ENCODE data around the gene TNFRSF4. TPM values are rescaled to one million over a fixed set of nuclear protein-coding genes. Genes with fewer than 3 reads are reported as not detected.

TNFRSF4 gene
- total and polyA plus RNA-seq, 2 donors from 2014 or later = 3.3 to 5.1 TPM

- Histone ChIP-seq H3K9ac (ENCODE audit: low read length in 3 of 3) (no peak overlapping the region), H3K27ac (ENCODE audit: low read depth in 2 of 2, low read length in 2 of 2) (no peak overlapping the region), H3K4me3 (ENCODE audit: low read length in 3 of 3) (no peak overlapping the region), H3K36me3 (ENCODE audit: control insufficient read depth in 2 of 3, insufficient read depth in 3 of 3, low read length in 3 of 3) (no peaks in the 10 kb centered on the region), H3K4me1 (ENCODE audit: control insufficient read depth in 2 of 3, insufficient read depth in 2 of 3, low read depth in 1 of 3, low read length in 3 of 3) (no peaks in the 10 kb centered on the region), H3K27me3 (ENCODE audit: control insufficient read depth, insufficient read depth, low read length) (no peaks in the 10 kb centered on the region), H3K9me3 (ENCODE audit: control insufficient read depth in 2 of 3, insufficient read depth in 1 of 3, low read length in 3 of 3) (no peaks in the 10 kb centered on the region)
- intact Hi-C loops (cut with DNase I) = loop anchor here (10.0 kb wide), 1 partner anchor 114 kb away; no protein-coding TSS in a partner anchor
- FAIRE-seq (no peak), DNase-seq (no peak)
- TF ChIP-seq, protein P1, sequence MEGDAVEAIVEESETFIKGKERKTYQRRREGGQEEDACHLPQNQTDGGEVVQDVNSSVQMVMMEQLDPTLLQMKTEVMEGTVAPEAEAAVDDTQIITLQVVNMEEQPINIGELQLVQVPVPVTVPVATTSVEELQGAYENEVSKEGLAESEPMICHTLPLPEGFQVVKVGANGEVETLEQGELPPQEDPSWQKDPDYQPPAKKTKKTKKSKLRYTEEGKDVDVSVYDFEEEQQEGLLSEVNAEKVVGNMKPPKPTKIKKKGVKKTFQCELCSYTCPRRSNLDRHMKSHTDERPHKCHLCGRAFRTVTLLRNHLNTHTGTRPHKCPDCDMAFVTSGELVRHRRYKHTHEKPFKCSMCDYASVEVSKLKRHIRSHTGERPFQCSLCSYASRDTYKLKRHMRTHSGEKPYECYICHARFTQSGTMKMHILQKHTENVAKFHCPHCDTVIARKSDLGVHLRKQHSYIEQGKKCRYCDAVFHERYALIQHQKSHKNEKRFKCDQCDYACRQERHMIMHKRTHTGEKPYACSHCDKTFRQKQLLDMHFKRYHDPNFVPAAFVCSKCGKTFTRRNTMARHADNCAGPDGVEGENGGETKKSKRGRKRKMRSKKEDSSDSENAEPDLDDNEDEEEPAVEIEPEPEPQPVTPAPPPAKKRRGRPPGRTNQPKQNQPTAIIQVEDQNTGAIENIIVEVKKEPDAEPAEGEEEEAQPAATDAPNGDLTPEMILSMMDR (IDR thresholded peaks at IDR 0.05; ENCODE audit: borderline replicate concordance, extremely low read depth, insufficient read depth) = no peak
These were observed 24.8 kb upstream of the TNFRSF4 start for GRCh38 chr1:1238702-1239178.

- TF ChIP-seq, protein P1 (IDR thresholded peaks at IDR 0.05; ENCODE audit: borderline replicate concordance, extremely low read depth, insufficient read depth) = no peak
- Histone ChIP-seq H3K27ac (ENCODE audit: low read depth in 2 of 2, low read length in 2 of 2) (no peak overlapping the region), H3K9me3 (ENCODE audit: control insufficient read depth in 2 of 3, insufficient read depth in 1 of 3, low read length in 3 of 3) (no peaks in the 10 kb centered on the region), H3K27me3 (ENCODE audit: control insufficient read depth, insufficient read depth, low read length) (no peaks in the 10 kb centered on the region), H3K4me3 (ENCODE audit: low read length in 3 of 3) (no peak overlapping the region), H3K4me1 (ENCODE audit: control insufficient read depth in 2 of 3, insufficient read depth in 2 of 3, low read depth in 1 of 3, low read length in 3 of 3) (peaks cover 0 to 2% (median 0%) of the 10 kb centered on the region in 3 donors), H3K36me3 (ENCODE audit: control insufficient read depth in 2 of 3, insufficient read depth in 3 of 3, low read length in 3 of 3) (no peaks in the 10 kb centered on the region), H3K9ac (ENCODE audit: low read length in 3 of 3) (no peak overlapping the region)
- intact Hi-C loops (cut with DNase I) = loop anchor here (10.0 kb wide), 1 partner anchor 113 kb away; no protein-coding TSS in a partner anchor
- FAIRE-seq (no peak), DNase-seq (peak in 4 of 5 donors; percentile 41 to 79 (median 50))
These were observed 24.1 kb upstream of the TNFRSF4 start for GRCh38 chr1:1237874-1238701.

DNA sequence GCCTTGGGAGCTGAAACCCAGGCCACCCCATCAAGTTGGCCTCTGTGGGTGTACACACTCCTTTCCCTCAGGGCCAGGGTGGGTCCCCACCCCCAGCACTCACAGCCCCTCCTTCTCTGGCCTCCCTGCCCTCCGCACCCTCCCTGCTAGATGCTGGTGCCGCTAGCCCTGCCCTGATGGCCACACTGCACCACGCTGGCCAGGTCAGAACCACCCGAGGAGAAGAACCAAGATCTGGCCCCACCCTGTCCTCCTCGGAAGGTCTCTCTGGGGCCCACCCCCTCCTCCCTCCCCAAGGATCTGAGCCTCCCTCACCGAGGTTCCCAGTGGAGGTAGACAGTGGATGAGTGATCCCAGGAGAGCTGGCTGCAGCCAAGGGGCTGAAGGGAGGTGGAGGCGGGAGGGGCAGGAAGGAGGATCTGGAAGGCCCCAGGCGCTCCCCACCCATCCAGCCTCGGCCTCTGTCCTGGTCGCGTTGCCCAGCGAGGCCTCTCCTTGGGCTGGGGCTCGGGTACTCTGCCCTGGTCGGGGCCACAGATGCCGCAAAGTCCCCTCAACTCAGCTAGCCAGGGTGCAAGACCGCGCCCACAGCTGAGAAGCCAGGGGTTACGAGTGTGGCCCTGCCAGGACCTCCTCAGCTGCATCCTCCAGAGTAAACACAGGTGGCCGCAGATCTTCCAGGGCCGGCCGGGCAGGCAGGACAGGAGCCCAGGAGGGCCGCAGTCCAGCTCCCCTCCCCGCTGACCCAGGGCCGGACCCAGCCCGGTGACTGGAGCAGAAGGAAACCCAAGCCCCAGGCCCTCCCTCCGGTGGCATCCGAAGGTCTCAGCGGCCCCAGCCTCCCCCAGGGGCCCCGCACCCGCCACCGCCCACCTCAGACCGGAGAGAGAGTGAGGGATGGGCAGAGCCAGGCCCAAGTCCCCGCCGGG lies 23.3 kb upstream of the TNFRSF4 start:
- Histone ChIP-seq H3K9ac (ENCODE audit: low read length in 3 of 3) (no peak overlapping the region), H3K9me3 (ENCODE audit: control insufficient read depth in 2 of 3, insufficient read depth in 1 of 3, low read length in 3 of 3) (no peaks in the 10 kb centered on the region), H3K36me3 (ENCODE audit: control insufficient read depth in 2 of 3, insufficient read depth in 3 of 3, low read length in 3 of 3) (no peaks in the 10 kb centered on the region), H3K27ac (ENCODE audit: low read depth in 2 of 2, low read length in 2 of 2) (no peak overlapping the region), H3K4me1 (ENCODE audit: control insufficient read depth in 2 of 3, insufficient read depth in 2 of 3, low read depth in 1 of 3, low read length in 3 of 3) (peaks cover 0 to 9% (median 0%) of the 10 kb centered on the region in 3 donors), H3K27me3 (ENCODE audit: control insufficient read depth, insufficient read depth, low read length) (no peaks in the 10 kb centered on the region), H3K4me3 (ENCODE audit: low read length in 3 of 3) (no peak overlapping the region)
- peak in 4 of 5 donors; percentile 46 to 75 (median 48) for DNase-seq
- no peak for FAIRE-seq
- intact Hi-C loops (cut with DNase I) = loop anchor here (10.0 kb wide), 1 partner anchor 112 kb away; no protein-coding TSS in a partner anchor
- TF ChIP-seq, protein P1 (IDR thresholded peaks at IDR 0.05; ENCODE audit: borderline replicate concordance, extremely low read depth, insufficient read depth) = no peak
